GM18498 (cell line): Measurements from ENCODE around the gene NDUFA7.
"Not testable (repeated sequence)": the region's sequence is repeated elsewhere in the genome, so short reads cannot be mapped to it uniquely, and the experiment has no call there.

Source experiments
- ATAC-seq: cut with Tn5 transposase; IDR thresholded peaks from one replicate; pipeline ENCODE4 v1.9.1; 2021; ENCODE audit warnings: mild to moderate bottlenecking, moderate library complexity; ENCODE audit not compliant: unreplicated experiment

Gene NDUFA7

GRCh38 chr19:8342316-8342683, 21.1 kb upstream of the NDUFA7 start:
- ATAC-seq = no peak

GRCh38 chr19:8341504-8341903, 20.3 kb upstream of the NDUFA7 start:
- ATAC-seq = not testable (repeated sequence)

- no peak for ATAC-seq
Observed at GRCh38 chr19:8340341-8341096, 19.3 kb upstream of the NDUFA7 start.

- no peak for ATAC-seq
Observed at GRCh38 chr19:8338835-8339234, 17.7 kb upstream of the NDUFA7 start.

- ATAC-seq = no peak
Observed at GRCh38 chr19:8337728-8338127, 16.6 kb upstream of the NDUFA7 start.

GRCh38 chr19:8336660-8337059, 15.5 kb upstream of the NDUFA7 start:
- ATAC-seq = no peak

GRCh38 chr19:8336072-8336569, 14.9 kb upstream of the NDUFA7 start:
- ATAC-seq = no peak

GRCh38 chr19:8335343-8336071, 14.3 kb upstream of the NDUFA7 start:
- ATAC-seq = peak; percentile 40

GRCh38 chr19:8334458-8335342, 13.5 kb upstream of the NDUFA7 start:
- peak; percentile 58 for ATAC-seq

GRCh38 chr19:8333767-8334457, 12.7 kb upstream of the NDUFA7 start:
- no peak for ATAC-seq

- ATAC-seq = no peak
Observed at GRCh38 chr19:8332976-8333766, 12.0 kb upstream of the NDUFA7 start.

GRCh38 chr19:8331263-8331845, 10.2 kb upstream of the NDUFA7 start:
- ATAC-seq = no peak

GRCh38 chr19:8329996-8330395, 8.8 kb upstream of the NDUFA7 start:
- no peak for ATAC-seq

- ATAC-seq = no peak
Observed at GRCh38 chr19:8325454-8325853, 4.3 kb upstream of the NDUFA7 start.

- ATAC-seq = no peak
Observed at GRCh38 chr19:8324186-8325050, 3.2 kb upstream of the NDUFA7 start.

GRCh38 chr19:8323781-8324185, 2.6 kb upstream of the NDUFA7 start:
- no peak for ATAC-seq

- no peak for ATAC-seq
Observed at GRCh38 chr19:8322638-8322997, 1.4 kb upstream of the NDUFA7 start.

- ATAC-seq = no peak
Observed at GRCh38 chr19:8321986-8322637, 937 bp upstream of the NDUFA7 start.
